ENCODE results near the gene DLG2.
"Not testable (repeated sequence)": the region's sequence is repeated elsewhere in the genome, so short reads cannot be mapped to it uniquely, and the experiment has no call there.

Gene DLG2

DNA sequence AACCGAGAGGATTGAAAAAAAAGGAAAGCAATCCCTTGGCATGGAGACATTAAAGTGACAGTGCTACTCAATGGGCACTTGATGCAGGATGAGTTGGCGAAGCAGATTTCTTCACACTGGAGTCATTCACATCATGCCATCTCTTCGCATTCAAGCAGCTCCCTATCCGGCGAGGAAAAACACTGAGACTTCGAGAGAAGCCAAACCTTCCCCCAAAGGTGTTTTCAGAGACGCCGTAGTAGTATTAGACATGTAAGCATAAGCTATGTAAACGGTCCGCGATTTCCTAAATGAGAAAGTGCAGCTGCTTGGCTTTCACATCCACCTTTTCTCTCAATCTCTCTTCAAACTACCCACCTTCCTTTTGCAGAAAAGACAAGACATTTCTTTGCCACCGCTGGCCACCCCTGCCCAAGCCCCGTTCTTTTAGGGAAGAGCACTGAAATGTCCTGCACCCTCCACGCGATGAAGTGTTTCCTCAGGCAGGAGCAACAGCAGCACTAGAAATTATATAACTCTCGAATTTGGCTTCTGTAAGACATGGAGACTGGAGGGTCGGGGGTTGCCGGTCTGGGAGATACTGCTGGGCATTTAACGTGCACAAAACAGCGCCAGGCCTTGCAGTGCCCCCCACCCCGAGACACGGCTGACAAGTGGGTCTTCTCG lies at the start of gene DLG2:
Gene DLG2, minus strand, starts transcription at position 13 of the 666 bp plus-strand sequence.
- Histone ChIP-seq H3K9me3 (ENCODE audit: control insufficient read depth, insufficient read depth, low read length) (no peaks in the 10 kb centered on the region), H3K27me3 (ENCODE audit: control insufficient read depth, insufficient read depth, low read length) (no peaks in the 10 kb centered on the region), H3K36me3 (ENCODE audit: control insufficient read depth, insufficient read depth, low read length) (no peaks in the 10 kb centered on the region)

DNA sequence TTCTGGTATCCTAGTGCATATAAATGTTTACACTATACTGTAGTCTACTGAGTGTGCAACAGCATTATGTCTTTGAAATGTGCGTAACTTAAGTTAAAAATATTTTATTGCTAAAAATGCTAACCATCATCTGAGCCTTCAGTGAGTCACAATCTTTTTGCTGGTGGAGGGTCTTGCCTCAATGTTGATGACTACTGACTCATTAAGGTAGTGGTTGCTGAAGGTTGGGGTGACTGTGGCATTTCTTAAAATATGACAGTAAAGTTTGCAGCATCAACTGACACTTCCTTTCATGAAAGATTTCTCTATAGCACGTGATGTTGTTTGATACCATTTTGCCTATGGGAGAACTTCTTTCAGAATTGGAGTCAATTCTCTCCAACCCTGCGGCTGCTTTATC lies 46.2 kb upstream of the DLG2 start:
- Histone ChIP-seq H3K9me3 (ENCODE audit: control insufficient read depth, insufficient read depth, low read length) (peaks cover 7% of the 10 kb centered on the region), H3K36me3 (ENCODE audit: control insufficient read depth, insufficient read depth, low read length) (no peaks in the 10 kb centered on the region), H3K4me3 (ENCODE audit: low read depth, low read length) (no peak overlapping the region), H3K9ac (ENCODE audit: low read depth, low read length) (no peak overlapping the region), H3K27me3 (ENCODE audit: control insufficient read depth, insufficient read depth, low read length) (peaks cover 6% of the 10 kb centered on the region), H3K4me1 (ENCODE audit: control insufficient read depth, insufficient read depth, low read length) (no peaks in the 10 kb centered on the region)

More for the DNA sequence above, at the start of gene DLG2:
- Histone ChIP-seq H3K4me3 (ENCODE audit: low read depth, low read length) (peak within 1 kb of the TSS; percentile 72), H3K9ac (ENCODE audit: low read depth, low read length) (peak within 1 kb of the TSS; percentile 71), H3K4me1 (ENCODE audit: control insufficient read depth, insufficient read depth, low read length) (peaks cover 4% of the 10 kb centered on the region)

GRCh38 chr11:85672105-85672902 lies 45.2 kb upstream of the DLG2 start:
- Histone ChIP-seq H3K9me3 (ENCODE audit: control insufficient read depth, insufficient read depth, low read length) (peaks cover 7% of the 10 kb centered on the region), H3K4me3 (ENCODE audit: low read depth, low read length) (no peak overlapping the region), H3K27me3 (ENCODE audit: control insufficient read depth, insufficient read depth, low read length) (peaks cover 6% of the 10 kb centered on the region), H3K36me3 (ENCODE audit: control insufficient read depth, insufficient read depth, low read length) (no peaks in the 10 kb centered on the region), H3K4me1 (ENCODE audit: control insufficient read depth, insufficient read depth, low read length) (no peaks in the 10 kb centered on the region), H3K9ac (ENCODE audit: low read depth, low read length) (no peak overlapping the region)

GRCh38 chr11:85670949-85671663 lies 44.0 kb upstream of the DLG2 start:
- H3K36me3 ChIP-seq (ENCODE audit: control insufficient read depth, insufficient read depth, low read length); H3K4me3 ChIP-seq (ENCODE audit: low read depth, low read length); H3K4me1 ChIP-seq (ENCODE audit: control insufficient read depth, insufficient read depth, low read length); H3K9ac ChIP-seq (ENCODE audit: low read depth, low read length); H3K27me3 ChIP-seq (ENCODE audit: control insufficient read depth, insufficient read depth, low read length); H3K9me3 ChIP-seq (ENCODE audit: control insufficient read depth, insufficient read depth, low read length): not testable (repeated sequence)

DNA sequence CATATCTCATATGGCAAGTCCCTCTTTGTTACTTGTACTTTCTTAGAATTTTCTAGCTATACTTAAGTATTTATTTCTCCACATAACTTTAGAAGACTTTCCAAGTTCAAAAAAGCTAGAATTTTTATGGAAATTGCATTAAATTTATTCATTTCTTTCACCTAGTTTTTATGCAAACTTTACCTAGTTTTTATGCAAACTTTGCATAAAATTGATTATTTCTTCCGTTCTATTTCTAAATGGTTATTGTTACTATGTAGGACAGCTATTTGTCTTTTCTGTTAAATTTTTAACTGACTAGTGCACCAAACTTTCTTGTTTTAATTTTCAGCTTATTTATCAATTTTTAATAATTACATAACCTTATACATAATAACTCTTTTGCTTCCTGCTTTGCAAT lies 41.0 kb upstream of the DLG2 start:
- no peak overlapping the region for H3K9ac ChIP-seq (ENCODE audit: low read depth, low read length)
- H3K36me3 ChIP-seq (ENCODE audit: control insufficient read depth, insufficient read depth, low read length) = no peaks in the 10 kb centered on the region
- H3K4me1 ChIP-seq (ENCODE audit: control insufficient read depth, insufficient read depth, low read length) = peaks cover 2% of the 10 kb centered on the region
- peaks cover 2% of the 10 kb centered on the region for H3K27me3 ChIP-seq (ENCODE audit: control insufficient read depth, insufficient read depth, low read length)
- H3K9me3 ChIP-seq (ENCODE audit: control insufficient read depth, insufficient read depth, low read length) = peaks cover 7% of the 10 kb centered on the region
- no peak overlapping the region for H3K4me3 ChIP-seq (ENCODE audit: low read depth, low read length)

DNA sequence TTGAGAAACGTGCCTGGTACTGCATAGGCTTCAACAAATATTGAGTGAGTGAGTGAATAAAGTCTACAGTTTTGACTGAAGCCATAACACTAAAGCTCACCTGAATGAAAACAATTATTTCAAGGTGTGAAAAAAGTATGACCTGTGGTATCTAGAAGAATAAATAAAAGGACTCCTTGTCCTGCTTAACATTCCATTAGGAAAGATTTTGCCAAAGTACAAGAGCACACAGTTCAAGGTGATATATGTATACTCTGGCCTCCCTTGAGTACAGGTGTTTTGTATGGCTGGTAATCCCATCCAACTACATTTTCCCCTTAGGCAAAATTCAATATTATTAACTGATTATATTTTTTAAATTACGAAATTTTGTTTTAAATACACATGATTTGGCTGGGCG lies 39.5 kb upstream of the DLG2 start:
- H3K27me3 ChIP-seq (ENCODE audit: control insufficient read depth, insufficient read depth, low read length) = no peaks in the 10 kb centered on the region
- peaks cover 2% of the 10 kb centered on the region for H3K4me1 ChIP-seq (ENCODE audit: control insufficient read depth, insufficient read depth, low read length)
- no peak overlapping the region for H3K9ac ChIP-seq (ENCODE audit: low read depth, low read length)

DNA sequence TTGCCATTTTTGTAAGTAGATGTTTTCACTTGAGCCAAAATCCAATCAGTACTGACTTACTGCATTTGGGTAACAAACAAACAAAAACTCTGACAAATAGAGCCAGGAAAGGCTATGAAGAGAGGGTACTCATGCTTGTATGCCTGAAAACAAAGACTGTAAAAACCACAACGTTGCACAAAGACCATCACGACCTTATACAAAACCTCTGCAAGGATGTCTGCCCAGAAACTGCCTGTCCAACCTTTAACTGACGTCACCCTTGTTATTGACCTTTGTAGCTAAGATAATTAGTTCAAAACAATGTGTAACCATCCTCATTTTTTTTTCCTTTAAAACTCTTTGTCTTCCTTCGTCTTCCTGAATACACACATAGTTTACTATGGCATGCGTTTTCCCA lies 38.6 kb upstream of the DLG2 start:
- Histone ChIP-seq H3K36me3 (ENCODE audit: control insufficient read depth, insufficient read depth, low read length) (no peaks in the 10 kb centered on the region), H3K4me3 (ENCODE audit: low read depth, low read length) (no peak overlapping the region), H3K9me3 (ENCODE audit: control insufficient read depth, insufficient read depth, low read length) (no peaks in the 10 kb centered on the region), H3K27me3 (ENCODE audit: control insufficient read depth, insufficient read depth, low read length) (no peaks in the 10 kb centered on the region), H3K4me1 (ENCODE audit: control insufficient read depth, insufficient read depth, low read length) (peaks cover 2% of the 10 kb centered on the region), H3K9ac (ENCODE audit: low read depth, low read length) (no peak overlapping the region)

More for the DNA sequence above, 39.5 kb upstream of the DLG2 start:
- Histone ChIP-seq H3K9me3 (ENCODE audit: control insufficient read depth, insufficient read depth, low read length) (peaks cover 6% of the 10 kb centered on the region), H3K4me3 (ENCODE audit: low read depth, low read length) (no peak overlapping the region), H3K36me3 (ENCODE audit: control insufficient read depth, insufficient read depth, low read length) (no peaks in the 10 kb centered on the region)

DNA sequence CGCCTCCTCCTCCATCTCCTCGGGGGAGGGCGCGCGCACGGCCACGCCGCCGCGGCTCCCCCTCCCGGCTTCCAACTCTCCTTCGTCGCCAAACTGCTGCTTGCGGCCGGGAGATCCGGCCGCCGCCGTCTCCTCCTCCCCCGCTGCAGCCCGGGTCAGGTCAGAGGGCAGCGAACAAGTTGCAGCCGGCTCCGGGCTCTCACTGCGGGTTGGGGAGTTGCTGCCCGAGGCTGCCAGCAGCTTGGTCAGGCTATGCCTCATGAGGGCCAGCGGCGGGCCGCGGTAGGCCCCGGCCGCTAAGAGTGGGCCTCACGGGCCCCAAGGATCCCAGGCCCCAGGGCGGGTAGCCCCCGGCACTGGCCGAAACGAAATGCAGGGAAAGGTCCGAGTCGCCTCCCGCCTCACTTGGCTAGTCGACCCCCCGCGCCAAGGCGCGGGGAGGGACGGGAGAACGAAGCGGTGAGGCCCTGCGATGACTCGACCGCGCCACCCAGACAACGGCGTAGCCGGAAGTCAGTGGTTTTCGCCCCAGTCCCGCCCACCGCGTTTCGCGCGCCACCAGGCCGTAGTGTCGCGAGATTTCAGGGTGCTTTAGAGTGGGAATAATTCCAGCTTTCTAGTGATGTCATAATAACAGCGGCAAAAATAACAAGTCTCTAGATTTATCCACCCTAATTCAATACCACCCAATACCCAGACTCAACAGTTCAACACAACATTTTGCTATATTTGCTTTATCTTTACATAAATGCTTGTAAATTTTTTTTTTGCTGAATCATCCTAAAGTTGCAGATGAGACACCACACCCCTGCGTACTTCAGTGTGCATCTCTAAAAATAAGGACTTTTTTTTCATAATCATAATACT lies 37.7 kb upstream of the DLG2 start, which contains the start of gene CREBZF:
Gene CREBZF, minus strand, starts transcription at position 515 of the 867 bp plus-strand sequence. Its CDS starts 254 bp downstream, at position 261.
- no peaks in the 10 kb centered on the region for H3K9me3 ChIP-seq (ENCODE audit: control insufficient read depth, insufficient read depth, low read length)
- peak within 1 kb of the TSS; percentile 96 for H3K9ac ChIP-seq (ENCODE audit: low read depth, low read length)
- H3K4me1 ChIP-seq (ENCODE audit: control insufficient read depth, insufficient read depth, low read length) = peaks cover 2% of the 10 kb centered on the region
- no peaks in the 10 kb centered on the region for H3K27me3 ChIP-seq (ENCODE audit: control insufficient read depth, insufficient read depth, low read length)
- peak within 1 kb of the TSS; percentile 95 for H3K4me3 ChIP-seq (ENCODE audit: low read depth, low read length)
- H3K36me3 ChIP-seq (ENCODE audit: control insufficient read depth, insufficient read depth, low read length) = no peaks in the 10 kb centered on the region

- Histone ChIP-seq H3K9me3 (ENCODE audit: control insufficient read depth, insufficient read depth, low read length) (no peaks in the 10 kb centered on the region), H3K36me3 (ENCODE audit: control insufficient read depth, insufficient read depth, low read length) (no peaks in the 10 kb centered on the region), H3K27me3 (ENCODE audit: control insufficient read depth, insufficient read depth, low read length) (no peaks in the 10 kb centered on the region), H3K9ac (ENCODE audit: low read depth, low read length) (peak overlapping the region; percentile 96), H3K4me1 (ENCODE audit: control insufficient read depth, insufficient read depth, low read length) (peaks cover 2% of the 10 kb centered on the region), H3K4me3 (ENCODE audit: low read depth, low read length) (peak overlapping the region; percentile 95)
Measured at GRCh38 chr11:85663753-85664614, 36.8 kb upstream of the DLG2 start.

- Histone ChIP-seq H3K4me1 (ENCODE audit: control insufficient read depth, insufficient read depth, low read length) (peaks cover 2% of the 10 kb centered on the region), H3K36me3 (ENCODE audit: control insufficient read depth, insufficient read depth, low read length) (no peaks in the 10 kb centered on the region), H3K9ac (ENCODE audit: low read depth, low read length) (peak overlapping the region; percentile 96), H3K27me3 (ENCODE audit: control insufficient read depth, insufficient read depth, low read length) (no peaks in the 10 kb centered on the region), H3K4me3 (ENCODE audit: low read depth, low read length) (peak overlapping the region; percentile 95), H3K9me3 (ENCODE audit: control insufficient read depth, insufficient read depth, low read length) (no peaks in the 10 kb centered on the region)
Measured at GRCh38 chr11:85663080-85663752, 36.1 kb upstream of the DLG2 start.
